ENCODE measurements around the gene MSI2.

MSI2 gene

GRCh38 chr17:57514614-57515013 lies 258.3 kb downstream of the MSI2 start:
- no peak for DNase-seq

- DNase-seq, result no peak
These were observed 259.4 kb downstream of the MSI2 start for GRCh38 chr17:57515662-57516211.

GRCh38 chr17:57516290-57517230 lies 260.2 kb downstream of the MSI2 start:
- DNase-seq, result no peak

- no peak for DNase-seq
These were observed 260.9 kb downstream of the MSI2 start for GRCh38 chr17:57517273-57517631.

GRCh38 chr17:57517632-57518456 lies 261.5 kb downstream of the MSI2 start:
- no peak for DNase-seq

GRCh38 chr17:57518587-57519581 lies 262.6 kb downstream of the MSI2 start:
- no peak for DNase-seq

GRCh38 chr17:57519800-57520199 lies 263.5 kb downstream of the MSI2 start:
- no peak for DNase-seq

- no peak for DNase-seq
These were observed 265.3 kb downstream of the MSI2 start for GRCh38 chr17:57521606-57522005.

- DNase-seq, result no peak
These were observed 266.0 kb downstream of the MSI2 start for GRCh38 chr17:57522042-57523005.

- DNase-seq, result no peak
These were observed 267.8 kb downstream of the MSI2 start for GRCh38 chr17:57523926-57524632.

- DNase-seq, result no peak
These were observed 268.7 kb downstream of the MSI2 start for GRCh38 chr17:57524839-57525568.

- no peak for DNase-seq
These were observed 271.1 kb downstream of the MSI2 start for GRCh38 chr17:57527221-57528057.

- no peak for DNase-seq
These were observed 271.7 kb downstream of the MSI2 start for GRCh38 chr17:57528058-57528451.

- no peak for DNase-seq
These were observed 273.7 kb downstream of the MSI2 start for GRCh38 chr17:57530026-57530425.

- no peak for DNase-seq
These were observed 274.2 kb downstream of the MSI2 start for GRCh38 chr17:57530508-57530907.

GRCh38 chr17:57531078-57531477 lies 274.8 kb downstream of the MSI2 start:
- DNase-seq, result no peak

GRCh38 chr17:57531648-57532504 lies 275.6 kb downstream of the MSI2 start:
- DNase-seq, result no peak

- no peak for DNase-seq
These were observed 276.2 kb downstream of the MSI2 start for GRCh38 chr17:57532556-57532955.

Measured in inflammatory macrophage (primary cell).